H1 (cell line): ENCODE data around the gene TSHB. TPM values are rescaled to one million over a fixed set of nuclear protein-coding genes. Genes with fewer than 3 reads are reported as not detected.

Experiments
- CTCF ChIA-PET: fragments of 300-600 bp; sonication (Branson Sonifier 250); formaldehyde crosslinking; loops from one replicate; lab custom pipeline; 2021; ENCODE audit not compliant: partially characterized antibody; lab: Charles Lee
- POLR2A ChIA-PET: fragments of 300-600 bp; sonication (Branson Sonifier 250); formaldehyde crosslinking; loops from one replicate; lab custom pipeline; 2021; ENCODE audit warnings: inconsistent platforms; ENCODE audit not compliant: partially characterized antibody; lab: Charles Lee
- DNase-seq, 2 experiments: peaks; one replicate each; pipeline versions ENCODE4 v3.0.0 to v3.0.0-alpha.2; 2010 to 2022; ENCODE audit warnings: low spot score in 2 of 2, low read depth in 1 of 2, mixed read lengths in 1 of 2
- FAIRE-seq: peaks from 2 replicates; lab custom pipeline; 2011; peaks lifted over from hg19 to GRCh38; lab: Jason Lieb, UNC
- H2AFZ ChIP-seq: 2 replicates; pipeline ENCODE4 v1.8.1; 2012; ENCODE audit warnings: low read length, inconsistent platforms
- H2AK5ac ChIP-seq: 2 replicates; pipeline ENCODE4 v1.6.1; 2013; ENCODE audit warnings: low read depth, low read length
- H2BK120ac ChIP-seq: replicated peaks from 2 replicates; pipeline ENCODE3; 2013; ENCODE audit warnings: low read depth, low read length, inconsistent platforms
- H2BK12ac ChIP-seq: 2 replicates; pipeline ENCODE4 v1.6.1; 2013; ENCODE audit warnings: low read depth, low read length
- H2BK15ac ChIP-seq: 2 replicates; pipeline ENCODE4 v1.6.1; 2013; ENCODE audit warnings: low read length
- H2BK20ac ChIP-seq: 2 replicates; pipeline ENCODE4 v1.6.1; 2013; ENCODE audit warnings: low read length
- H2BK5ac ChIP-seq: 2 replicates; pipeline ENCODE4 v1.6.1; 2013; ENCODE audit warnings: low read depth, low read length
- H3K14ac ChIP-seq: 2 replicates; pipeline ENCODE4 v1.6.1; 2013; ENCODE audit warnings: inconsistent platforms; ENCODE audit not compliant: insufficient read length
- H3K18ac ChIP-seq: 2 replicates; pipeline ENCODE4 v1.6.1; 2013; ENCODE audit warnings: low read length; ENCODE audit errors: extremely low read depth
- H3K23ac ChIP-seq: 2 replicates; pipeline ENCODE4 v1.6.1; 2013; ENCODE audit warnings: inconsistent platforms; ENCODE audit not compliant: insufficient read length
- H3K23me2 ChIP-seq: 2 replicates; pipeline ENCODE4 v1.6.1; 2013; ENCODE audit warnings: low read depth, low read length
- H3K27ac ChIP-seq: 2 replicates; pipeline ENCODE4 v1.6.1; 2011; ENCODE audit warnings: low read depth, low read length, inconsistent platforms
- H3K27me3 ChIP-seq, 4 experiments: replicated peaks in 1 of 4; 1 replicate in 1 of 4; 2 replicates in 3 of 4; pipeline versions ENCODE4 v1.6.1 to v1.8.1; 2011 to 2013; ENCODE audit warnings: low read length in 3 of 4, mild to moderate bottlenecking in 3 of 4, inconsistent platforms in 2 of 4, mixed read lengths in 2 of 4, moderate library complexity in 1 of 4; ENCODE audit not compliant: control insufficient read depth in 3 of 4, insufficient read depth in 3 of 4; ENCODE audit errors: extremely low read depth in 1 of 4
- H3K36me3 ChIP-seq, 4 experiments: 2 replicates each; pipeline versions ENCODE4 v1.6.1 to v1.8.1; 2011 to 2013; ENCODE audit warnings: mild to moderate bottlenecking in 4 of 4, low read length in 3 of 4, moderate library complexity in 2 of 4, control low read depth in 1 of 4, inconsistent platforms in 1 of 4; ENCODE audit not compliant: insufficient read depth in 4 of 4, control insufficient read depth in 2 of 4
- H3K4ac ChIP-seq: replicated peaks from 2 replicates; pipeline ENCODE3; 2013; ENCODE audit warnings: low read length, low read depth, mixed read lengths, inconsistent platforms; ENCODE audit not compliant: insufficient read length
- H3K4me1 ChIP-seq, 4 experiments: replicated peaks in 1 of 4; 1 replicate in 1 of 4; 2 replicates in 3 of 4; pipeline versions ENCODE4 v1.6.1 to v1.8.1; 2011 to 2013; ENCODE audit warnings: low read length in 3 of 4, inconsistent platforms in 2 of 4, mixed read lengths in 1 of 4; ENCODE audit not compliant: insufficient read depth in 4 of 4, control insufficient read depth in 3 of 4
- H3K4me2 ChIP-seq, 2 experiments: 2 replicates each; pipeline versions ENCODE4 v1.6.1 to v1.8.1; 2011 to 2013; ENCODE audit warnings: low read depth in 2 of 2, low read length in 2 of 2, control low read depth in 1 of 2, inconsistent platforms in 1 of 2, mild to moderate bottlenecking in 1 of 2; ENCODE audit not compliant: insufficient read depth in 1 of 2
- H3K4me3 ChIP-seq, 4 experiments: fragments of 200-600, 300-600 bp in 1 of 4; sonication (generic), shearing (Covaris generic), sonication (Bioruptor Twin) in 1 of 4; 2 replicates each; pipeline versions ENCODE4 v1.5.1 to v1.8.1; 2011 to 2016; ENCODE audit warnings: low read length in 4 of 4, low read depth in 3 of 4, control low read depth in 2 of 4, inconsistent platforms in 2 of 4, mild to moderate bottlenecking in 2 of 4, mixed read lengths in 1 of 4, moderate library complexity in 1 of 4; ENCODE audit not compliant: insufficient read depth in 2 of 4; ENCODE audit errors: extremely low read depth in 1 of 4
- H3K56ac ChIP-seq: replicated peaks from 2 replicates; pipeline ENCODE3; 2013; ENCODE audit warnings: low read depth, mild to moderate bottlenecking, mixed read lengths, low read length, inconsistent platforms; ENCODE audit not compliant: insufficient read length
- H3K79me1 ChIP-seq: 2 replicates; pipeline ENCODE4 v1.6.1; 2013; ENCODE audit warnings: low read depth, low read length, control low read depth
- H3K79me2 ChIP-seq, 2 experiments: 2 replicates each; pipeline versions ENCODE4 v1.6.1 to v1.8.1; 2012 to 2013; ENCODE audit warnings: low read length in 2 of 2, mild to moderate bottlenecking in 2 of 2, inconsistent platforms in 1 of 2; ENCODE audit not compliant: insufficient read depth in 2 of 2, control insufficient read depth in 1 of 2
- H3K9ac ChIP-seq, 4 experiments: replicated peaks in 1 of 4; 1 replicate in 1 of 4; 2 replicates in 3 of 4; pipeline versions ENCODE4 v1.6.1 to v1.8.1; 2011 to 2013; ENCODE audit warnings: low read depth in 3 of 4, low read length in 3 of 4, control low read depth in 2 of 4, mild to moderate bottlenecking in 2 of 4, moderate library complexity in 2 of 4, inconsistent platforms in 1 of 4; ENCODE audit errors: extremely low read depth in 1 of 4
- H3K9me3 ChIP-seq, 2 experiments: 2 replicates each; pipeline versions ENCODE4 v1.6.1 to v1.8.1; 2012 to 2013; ENCODE audit warnings: mild to moderate bottlenecking in 2 of 2, moderate library complexity in 2 of 2, control low read depth in 1 of 2, inconsistent platforms in 1 of 2, low read depth in 1 of 2, low read length in 1 of 2, mixed read lengths in 1 of 2; ENCODE audit not compliant: insufficient read depth in 2 of 2
- H4K20me1 ChIP-seq, 2 experiments: replicated peaks in 1 of 2; 2 replicates each; pipeline versions ENCODE3 to v1.8.1; 2011 to 2013; ENCODE audit warnings: inconsistent platforms in 2 of 2, low read length in 2 of 2, mild to moderate bottlenecking in 1 of 2; ENCODE audit not compliant: insufficient read depth in 2 of 2, control insufficient read depth in 1 of 2
- H4K5ac ChIP-seq: 2 replicates; pipeline ENCODE4 v1.6.1; 2013; ENCODE audit warnings: low read length, low read depth, mixed read lengths, inconsistent platforms; ENCODE audit not compliant: insufficient read length
- H4K8ac ChIP-seq: 2 replicates; pipeline ENCODE4 v1.8.0; 2013; ENCODE audit warnings: mild to moderate bottlenecking, moderate library complexity, low read length, inconsistent platforms; ENCODE audit not compliant: insufficient read depth; ENCODE audit errors: extremely low read depth
- H4K91ac ChIP-seq: replicated peaks from 2 replicates; pipeline ENCODE3; 2013; ENCODE audit warnings: low read length, mixed read lengths, inconsistent platforms; ENCODE audit not compliant: insufficient read length
- CHD2 ChIP-seq: IDR thresholded peaks from 2 replicates; pipeline ENCODE4 v1.6.1; 2012; ENCODE audit warnings: low read length, improper control_type of control experiment
- RFX5 ChIP-seq: IDR thresholded peaks from 2 replicates; pipeline ENCODE4 v1.6.1; 2011; ENCODE audit warnings: low read depth, low read length, improper control_type of control experiment, borderline replicate concordance
- WGBS, 2 experiments: shearing (Covaris generic) in 1 of 2; methylation state at CpG; one replicate each; pipeline versions ENCODE4 v1.1.6 to v1.1.7; 2013 to 2015; ENCODE audit warnings: low lambda C conversion rate in 2 of 2, mixed read lengths in 2 of 2, inconsistent platforms in 1 of 2, low coverage in 1 of 2, missing lambda C conversion rate in 1 of 2; ENCODE audit not compliant: insufficient replicate concordance in 2 of 2, insufficient coverage in 1 of 2, insufficient read length in 1 of 2; ENCODE audit errors: extremely low coverage in 1 of 2, missing lambda C conversion rate in 1 of 2; 5-methylcytosine and 5-hydroxymethylcytosine counted together
- polyA plus RNA-seq, 7 experiments: library from polyadenylated mRNA; depleted of rRNA in 3 of 7; stranded (reverse) in 5 of 7; unstranded in 2 of 7; fragments of >200 nt in 5 of 7; fragments of 200-250 nt in 2 of 7; gene quantifications; 1 replicate in 5 of 7; 2 replicates in 1 of 7; 4 replicates in 1 of 7; pipeline versions ENCODE4 v1.2.1 to v1.2.3, GENCODE V29; 2011 to 2013; ENCODE audit warnings: missing spikeins in 2 of 7, mixed read lengths in 2 of 7
- total RNA-seq: library from RNA; stranded (reverse); fragmentation: NEBNext Ultra II Directional; extraction: Animal tissue kit (Norgen Biotek cat#: 25700); gene quantifications from 2 replicates; pipeline ENCODE4 v1.2.1, GENCODE V29; 2021
- TF ChIP-seq, protein P1 (sequence below), 3 experiments: IDR thresholded peaks; 1 replicate in 2 of 3; 2 replicates in 1 of 3; pipeline versions ENCODE4 v1.5.1 to v1.6.1; 2011; ENCODE audit warnings: low read length in 3 of 3, mild to moderate bottlenecking in 3 of 3, inconsistent platforms in 2 of 3, low read depth in 1 of 3, moderate library complexity in 1 of 3; ENCODE audit not compliant: insufficient read depth in 1 of 3; ENCODE audit errors: control extremely low read depth in 1 of 3
- TF ChIP-seq, protein P2 (sequence below): IDR thresholded peaks from 2 replicates; pipeline ENCODE4 v1.6.1; 2012; ENCODE audit warnings: low read length, inconsistent platforms

Gene TSHB
- total and polyA plus RNA-seq, 2 of the 8 experiments (the other 6 are each of a cell fraction or from before 2014, with no cell fraction given) = not detected

DNA sequence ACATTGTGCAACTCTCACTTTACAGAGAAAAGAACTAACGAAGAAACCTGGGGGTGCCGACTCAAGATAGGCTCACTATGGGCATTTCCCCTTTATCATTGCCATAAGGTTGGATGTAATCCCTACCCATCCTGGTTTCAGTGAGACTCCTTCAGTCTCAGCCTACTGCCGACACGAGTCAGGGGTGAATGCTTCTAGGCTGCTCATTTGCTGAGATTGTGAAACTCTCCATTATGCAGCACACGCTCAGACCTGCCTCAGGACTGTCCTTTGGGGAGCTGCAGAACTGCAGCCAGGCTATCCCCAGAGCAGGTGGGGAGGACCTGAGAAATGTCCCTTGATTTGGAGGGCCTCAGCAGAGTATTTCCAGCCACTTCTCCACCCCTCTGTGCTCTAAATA, 22.2 kb downstream of the TSHB start:
- Histone ChIP-seq H3K14ac (no peak overlapping the region), H3K9me3 (no peaks in the 10 kb centered on the region), H3K4me1 (peaks cover 0 to 6% (median 2%) of the 10 kb centered on the region in 4 experiments; a peak in 3 of 7 replicates), H3K36me3 (no peaks in the 10 kb centered on the region), H2BK120ac (no peak overlapping the region), H4K5ac (no peak overlapping the region), H3K27ac (no peak overlapping the region), H2AFZ (no peak overlapping the region), H3K79me1 (no peaks in the 10 kb centered on the region), H3K4me3 (no peak overlapping the region), H2BK15ac (no peak overlapping the region), H3K4me2 (no peak overlapping the region), H4K20me1 (no peaks in the 10 kb centered on the region), H3K18ac (no peak overlapping the region), H2BK12ac (no peak overlapping the region), H3K79me2 (no peaks in the 10 kb centered on the region), H3K4ac (no peak overlapping the region), H4K8ac (no peak overlapping the region), H2BK5ac (no peak overlapping the region), H4K91ac (no peak overlapping the region), H2AK5ac (no peak overlapping the region), H3K23me2 (no peaks in the 10 kb centered on the region), H3K56ac (no peak overlapping the region), H3K23ac (no peak overlapping the region), H2BK20ac (no peak overlapping the region), H3K27me3 (no peaks in the 10 kb centered on the region), H3K9ac (no peak overlapping the region)
- WGBS, 2 experiments = 99% methylated on average over 5 of the region's 5 CpGs; no CpG with 5 or more reads in 1 of the 2 experiments
- no peak for DNase-seq
- ChIA-PET CTCF (interaction anchor here (0.5 to 6.4 kb wide), 16 partner anchors 13 to 626 kb away, joined by 3 to 106 read pairs (median 7); partner anchors contain the start of gene TSPAN2), POLR2A (no interaction called here)
- TF ChIP-seq, protein P1, sequence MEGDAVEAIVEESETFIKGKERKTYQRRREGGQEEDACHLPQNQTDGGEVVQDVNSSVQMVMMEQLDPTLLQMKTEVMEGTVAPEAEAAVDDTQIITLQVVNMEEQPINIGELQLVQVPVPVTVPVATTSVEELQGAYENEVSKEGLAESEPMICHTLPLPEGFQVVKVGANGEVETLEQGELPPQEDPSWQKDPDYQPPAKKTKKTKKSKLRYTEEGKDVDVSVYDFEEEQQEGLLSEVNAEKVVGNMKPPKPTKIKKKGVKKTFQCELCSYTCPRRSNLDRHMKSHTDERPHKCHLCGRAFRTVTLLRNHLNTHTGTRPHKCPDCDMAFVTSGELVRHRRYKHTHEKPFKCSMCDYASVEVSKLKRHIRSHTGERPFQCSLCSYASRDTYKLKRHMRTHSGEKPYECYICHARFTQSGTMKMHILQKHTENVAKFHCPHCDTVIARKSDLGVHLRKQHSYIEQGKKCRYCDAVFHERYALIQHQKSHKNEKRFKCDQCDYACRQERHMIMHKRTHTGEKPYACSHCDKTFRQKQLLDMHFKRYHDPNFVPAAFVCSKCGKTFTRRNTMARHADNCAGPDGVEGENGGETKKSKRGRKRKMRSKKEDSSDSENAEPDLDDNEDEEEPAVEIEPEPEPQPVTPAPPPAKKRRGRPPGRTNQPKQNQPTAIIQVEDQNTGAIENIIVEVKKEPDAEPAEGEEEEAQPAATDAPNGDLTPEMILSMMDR (IDR thresholded peaks at IDR 0.05; ENCODE audit: control extremely low read depth in 1 of 3, insufficient read depth in 1 of 3, low read depth in 1 of 3, low read length in 3 of 3) = no peak
- TF ChIP-seq, protein P2, sequence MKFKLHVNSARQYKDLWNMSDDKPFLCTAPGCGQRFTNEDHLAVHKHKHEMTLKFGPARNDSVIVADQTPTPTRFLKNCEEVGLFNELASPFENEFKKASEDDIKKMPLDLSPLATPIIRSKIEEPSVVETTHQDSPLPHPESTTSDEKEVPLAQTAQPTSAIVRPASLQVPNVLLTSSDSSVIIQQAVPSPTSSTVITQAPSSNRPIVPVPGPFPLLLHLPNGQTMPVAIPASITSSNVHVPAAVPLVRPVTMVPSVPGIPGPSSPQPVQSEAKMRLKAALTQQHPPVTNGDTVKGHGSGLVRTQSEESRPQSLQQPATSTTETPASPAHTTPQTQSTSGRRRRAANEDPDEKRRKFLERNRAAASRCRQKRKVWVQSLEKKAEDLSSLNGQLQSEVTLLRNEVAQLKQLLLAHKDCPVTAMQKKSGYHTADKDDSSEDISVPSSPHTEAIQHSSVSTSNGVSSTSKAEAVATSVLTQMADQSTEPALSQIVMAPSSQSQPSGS = no peak
- TF ChIP-seq RFX5 (no peak), CHD2 (no peak)
- no peak for FAIRE-seq
